ENCODE measurements around the gene TRAF5.

TRAF5 gene

DNA sequence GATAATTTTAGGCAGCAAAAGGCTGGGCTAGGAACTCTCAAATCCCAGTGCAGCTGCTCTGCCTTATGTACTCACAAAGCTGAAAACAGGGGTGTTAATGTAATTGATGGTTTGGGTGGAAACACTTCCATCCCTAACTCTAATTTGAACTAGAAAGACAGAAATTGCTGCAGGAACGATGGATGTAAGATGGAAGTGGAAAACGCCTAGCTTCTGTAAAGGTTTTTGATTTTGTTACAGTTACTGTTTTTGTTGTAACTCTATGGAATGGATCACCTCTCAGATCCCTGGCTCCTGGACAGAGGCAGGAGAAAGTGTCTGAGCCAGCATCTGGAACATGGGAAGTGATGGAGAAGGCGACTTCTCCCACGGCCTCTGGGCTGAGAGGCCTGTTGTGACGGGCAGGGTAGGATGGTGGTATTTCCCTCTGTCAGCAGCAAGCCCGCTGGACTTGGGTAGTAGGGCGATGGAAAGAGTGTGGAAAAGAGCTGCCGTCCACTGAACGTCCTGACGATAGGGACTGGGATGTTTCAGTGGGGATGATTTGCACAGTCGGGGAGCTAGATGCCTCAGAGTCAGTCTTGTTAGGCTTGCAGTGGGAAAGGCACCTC, 1.6 kb downstream of the TRAF5 start:
- DNase-seq (ENCODE audit: low read depth) = no peak

DNA sequence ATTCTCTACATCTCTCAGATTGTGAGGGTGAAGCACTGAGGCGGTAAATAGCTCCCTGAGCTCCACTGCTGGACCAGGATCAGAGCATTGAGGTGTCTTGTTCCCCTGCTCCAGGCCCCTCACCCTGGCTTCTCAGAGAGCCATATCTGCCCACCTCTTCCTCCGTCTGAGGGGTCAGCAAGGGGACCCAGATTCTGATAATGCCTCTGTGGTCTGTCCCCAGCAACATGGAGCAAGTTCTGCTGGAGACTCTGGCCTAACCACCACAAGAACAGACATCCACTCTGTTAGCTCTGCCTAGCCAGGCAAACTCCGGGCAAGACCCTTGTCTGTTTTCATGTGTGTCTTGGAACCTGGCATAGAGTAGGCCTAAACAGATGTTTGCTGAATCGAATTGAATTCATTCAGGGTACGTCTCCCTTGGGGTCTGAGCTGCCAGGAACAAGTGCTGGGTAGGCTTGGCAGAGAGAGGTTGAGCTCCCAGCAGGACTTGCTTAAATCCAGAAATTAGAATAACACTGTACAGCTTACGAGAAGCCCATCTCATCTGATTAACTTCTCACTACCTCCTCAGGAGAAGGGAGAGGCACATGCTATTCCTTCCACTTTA, 2.3 kb downstream of the TRAF5 start:
- no peak for DNase-seq (ENCODE audit: low read depth)

DNA sequence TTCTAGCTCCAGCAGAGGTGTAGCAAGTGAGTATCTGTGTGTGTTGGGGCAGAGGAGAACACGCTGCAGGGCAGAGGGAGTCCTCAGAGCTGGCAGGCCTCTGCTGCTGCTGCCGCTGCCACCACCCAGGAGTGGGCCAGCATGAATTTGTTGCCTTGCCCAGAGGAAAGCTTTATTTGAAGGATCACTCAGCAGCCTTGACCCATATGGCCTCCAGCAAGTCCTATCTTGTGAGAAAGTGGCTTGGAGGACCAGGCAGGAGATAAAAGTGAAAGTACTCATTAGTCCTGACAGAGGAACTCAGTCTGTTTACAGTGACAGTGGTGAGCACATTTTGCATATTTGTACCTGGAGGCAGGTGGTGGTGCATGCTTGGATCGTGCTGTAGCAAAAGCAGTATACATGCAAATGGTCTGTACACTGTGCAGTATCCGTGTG, 3.1 kb downstream of the TRAF5 start:
- DNase-seq (ENCODE audit: low read depth) = no peak

DNA sequence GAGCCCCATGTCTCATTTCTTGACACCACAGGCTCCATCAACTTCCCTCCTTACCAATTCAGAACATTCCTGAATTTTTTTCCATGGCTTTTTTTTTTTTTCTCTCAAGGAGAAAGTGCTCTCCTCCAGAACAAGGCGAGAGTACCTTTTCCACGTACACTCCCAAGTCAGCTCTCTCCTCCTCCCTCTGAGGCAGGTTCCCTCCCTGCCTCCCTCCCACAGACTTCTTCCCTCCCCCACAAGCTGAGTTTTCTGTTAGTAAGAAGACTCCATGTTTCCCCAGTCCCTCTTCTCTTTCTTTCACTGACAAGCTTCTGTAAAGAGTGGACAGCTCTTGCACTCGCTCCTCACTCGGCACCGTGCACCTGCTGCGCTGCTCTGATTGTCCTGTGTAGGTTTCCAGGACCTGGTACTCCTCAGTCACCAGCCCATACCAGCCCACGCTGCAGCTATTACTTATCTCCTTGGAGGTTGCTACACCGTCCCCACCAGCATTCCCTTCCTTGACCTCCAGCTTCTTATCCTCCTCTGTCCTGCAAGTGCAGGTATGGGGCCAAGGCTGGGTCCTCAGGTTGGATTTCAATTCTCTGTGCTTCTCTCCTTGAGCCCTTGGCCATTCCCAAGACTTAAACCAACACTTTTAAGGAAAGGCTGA, 3.8 kb downstream of the TRAF5 start:
- no peak for DNase-seq (ENCODE audit: low read depth)

DNA sequence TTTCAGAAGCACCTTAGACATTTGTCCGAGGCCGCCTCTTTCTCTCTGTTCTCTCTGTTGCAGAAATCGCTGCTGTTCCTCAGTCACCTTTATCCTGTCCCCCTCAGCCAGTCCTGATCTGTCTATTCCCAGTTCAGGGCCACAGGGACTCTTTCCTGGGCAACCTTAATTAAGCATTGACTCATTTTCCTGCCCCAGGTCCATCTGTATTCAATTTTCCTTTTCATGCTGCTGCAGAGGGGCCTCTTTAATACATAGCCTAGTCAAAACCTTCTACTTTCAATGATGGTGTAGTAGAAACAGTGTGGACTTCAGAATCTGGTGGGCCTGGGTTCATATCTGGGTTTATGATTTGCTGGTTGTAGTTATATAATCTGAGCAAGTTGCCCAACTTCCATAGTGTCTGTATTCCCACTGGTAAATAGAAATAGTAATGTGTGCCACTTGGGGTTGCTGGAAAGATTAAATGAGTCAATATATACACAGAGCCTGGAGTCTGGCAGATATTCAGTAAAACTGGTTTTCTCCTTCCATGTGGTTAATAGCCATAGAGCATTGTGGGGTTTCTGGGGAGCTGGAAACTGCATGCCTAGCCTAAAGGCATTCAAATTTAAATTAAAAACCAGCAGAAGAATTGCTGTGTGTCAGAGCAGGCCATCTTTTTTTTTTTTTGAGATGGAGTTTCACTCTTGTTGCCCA, 4.5 kb downstream of the TRAF5 start:
- DNase-seq (ENCODE audit: low read depth) = peak; percentile 26

DNA sequence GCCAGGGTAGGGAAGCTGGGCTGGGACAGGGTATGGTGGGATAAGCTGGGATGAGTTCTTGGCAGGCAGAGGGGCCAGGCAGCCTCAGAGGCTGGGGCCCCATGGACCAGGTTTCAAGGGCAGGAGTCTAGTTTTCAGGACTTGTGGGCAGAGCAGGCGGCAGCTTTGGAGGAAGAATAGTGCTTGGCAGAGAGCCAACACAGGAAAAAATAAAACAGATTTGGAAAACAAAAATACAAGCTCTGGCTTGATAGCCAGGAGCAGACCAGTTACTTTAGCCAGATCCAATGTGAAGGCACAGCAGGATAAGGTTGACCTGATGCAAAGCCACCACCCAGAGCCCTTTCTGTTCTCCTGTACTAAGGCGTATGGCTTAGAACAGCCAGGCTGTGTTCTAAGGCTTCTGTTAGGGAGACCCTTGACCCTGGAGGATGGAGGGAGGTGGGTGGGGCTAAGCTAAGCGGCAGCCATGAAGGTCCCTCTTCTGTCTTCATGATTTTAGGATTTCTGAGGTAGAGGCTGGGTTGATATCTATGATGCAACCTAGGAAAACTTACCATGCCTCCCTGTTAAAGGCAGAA, 5.5 kb downstream of the TRAF5 start:
- DNase-seq (ENCODE audit: low read depth) = no peak

DNA sequence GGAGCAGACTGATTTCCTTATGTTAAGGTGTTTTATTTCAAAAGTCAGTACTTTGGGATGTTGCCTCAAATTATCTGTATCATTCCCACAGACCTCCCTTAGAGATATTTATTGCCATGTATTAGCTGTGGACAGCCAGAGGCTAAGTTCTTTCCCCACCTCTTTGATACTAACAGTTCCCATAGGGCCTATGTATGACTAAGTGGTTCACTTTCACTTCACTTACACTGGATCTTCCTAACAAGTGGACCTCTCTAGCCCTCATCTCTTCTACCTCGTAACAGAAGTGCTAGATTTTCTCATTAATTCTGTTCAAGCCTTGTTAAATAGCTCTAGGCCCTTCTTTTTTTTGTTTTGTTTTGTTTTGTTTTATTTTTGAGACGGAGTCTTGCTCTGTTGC, 6.2 kb downstream of the TRAF5 start:
- DNase-seq (ENCODE audit: low read depth) = no peak

DNA sequence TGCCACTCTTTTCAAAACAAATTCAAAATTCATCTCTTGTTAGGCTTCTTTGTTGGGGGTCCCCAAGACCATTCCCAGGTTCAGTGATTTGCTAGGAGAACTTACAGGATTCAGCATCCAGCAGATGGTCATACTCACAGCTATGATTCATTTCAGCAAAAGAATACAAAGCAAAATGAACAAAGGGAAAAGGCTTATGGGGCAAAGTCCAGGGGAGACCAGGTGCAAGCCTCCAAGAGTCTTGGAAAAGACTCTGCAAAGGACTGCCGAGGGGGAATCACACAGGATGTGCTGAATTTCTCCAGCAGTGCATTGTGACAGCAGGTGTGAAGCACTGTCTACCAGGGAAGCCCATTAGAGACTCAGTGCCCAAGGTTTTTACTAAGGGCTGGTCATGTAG, 7.3 kb downstream of the TRAF5 start:
- no peak for DNase-seq (ENCODE audit: low read depth)

DNA sequence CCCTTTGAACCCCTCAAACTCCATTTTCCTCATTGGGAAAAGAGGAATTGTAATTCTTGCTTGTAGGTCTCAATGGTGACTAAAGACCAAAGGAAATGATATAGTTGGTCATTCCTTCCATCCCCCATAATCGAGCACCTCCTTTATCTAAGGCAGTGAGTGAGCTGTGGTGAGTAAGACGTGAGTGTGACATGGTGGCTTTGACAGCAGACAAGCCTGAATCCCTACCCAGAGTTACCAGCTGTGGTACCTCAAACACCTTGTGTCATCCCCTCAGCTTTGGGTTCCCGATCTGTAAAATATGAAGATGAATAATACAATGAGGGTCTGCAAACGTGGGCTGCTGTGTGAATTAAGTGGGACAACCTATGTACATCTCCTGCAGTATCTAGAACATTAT, 8.4 kb downstream of the TRAF5 start:
- DNase-seq (ENCODE audit: low read depth) = no peak

DNA sequence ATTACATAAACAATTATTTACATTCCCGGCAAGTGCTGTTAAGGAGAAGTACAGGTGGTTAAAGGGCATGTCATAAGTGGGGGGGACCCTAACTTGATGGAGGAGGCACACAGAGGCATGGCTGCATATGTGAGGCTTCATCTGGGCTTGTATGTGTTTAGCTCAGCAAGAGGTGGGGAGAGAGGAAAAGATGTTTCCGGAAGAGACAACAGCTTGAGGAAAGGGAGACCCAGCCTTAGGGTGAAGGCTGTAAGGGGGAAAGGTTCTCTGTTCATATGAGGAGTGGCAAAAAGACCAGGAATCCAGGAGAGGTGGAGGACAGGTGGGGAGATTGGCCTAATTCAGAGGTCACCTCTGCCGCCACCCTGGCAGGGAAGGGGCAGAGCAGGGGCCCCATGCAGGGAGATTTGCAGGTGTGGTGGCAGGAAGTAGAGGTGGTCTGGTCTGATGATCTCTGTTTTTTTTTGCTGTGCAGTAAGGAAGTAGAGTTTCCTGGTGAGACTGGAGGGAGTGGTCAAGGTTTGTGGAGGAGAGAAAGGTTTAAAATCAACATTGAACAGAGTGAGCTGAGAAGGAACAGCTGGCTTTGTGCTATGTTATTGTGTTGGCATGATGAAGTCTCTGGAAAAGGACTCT, 9.0 kb downstream of the TRAF5 start:
- DNase-seq (ENCODE audit: low read depth) = no peak

DNA sequence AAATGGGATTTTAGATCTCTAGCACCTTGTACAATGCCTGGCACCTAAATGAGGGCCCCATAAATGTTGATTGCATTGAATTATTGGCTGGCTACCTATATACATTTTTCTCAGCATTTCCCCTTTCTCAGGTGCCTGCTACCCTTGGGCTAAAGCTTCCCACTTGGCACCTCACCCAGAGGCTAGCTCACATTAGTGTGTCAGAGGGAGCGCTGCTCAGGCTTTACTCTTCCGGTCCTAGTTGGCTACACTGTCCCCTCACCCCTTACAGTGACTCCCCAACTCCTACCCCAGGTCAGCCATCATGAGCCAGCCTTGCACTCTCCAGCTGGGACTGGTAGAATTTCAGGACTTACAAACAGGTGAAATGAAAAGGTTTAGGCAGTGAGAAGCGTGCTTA, 9.5 kb downstream of the TRAF5 start:
- DNase-seq (ENCODE audit: low read depth) = no peak

DNA sequence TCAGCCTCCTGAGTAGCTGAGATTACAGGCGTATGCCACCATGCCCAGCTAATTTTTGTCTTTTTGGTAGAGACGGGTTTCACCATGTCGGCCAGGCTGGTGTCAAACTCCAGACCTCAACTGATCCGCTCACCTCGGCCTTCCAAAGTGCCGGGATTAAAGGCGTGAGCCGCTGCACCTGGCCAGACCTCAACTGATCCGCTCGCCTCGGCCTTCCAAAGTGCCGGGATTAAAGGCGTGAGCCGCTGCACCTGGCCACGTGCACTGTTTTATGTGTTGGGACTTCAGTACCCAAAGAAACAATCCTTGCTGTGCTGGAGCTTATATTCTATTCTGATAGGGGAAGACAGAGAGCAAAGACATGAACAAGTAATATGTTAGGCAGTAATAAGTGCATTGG, 10.1 kb downstream of the TRAF5 start:
- DNase-seq (ENCODE audit: low read depth) = no peak

DNA sequence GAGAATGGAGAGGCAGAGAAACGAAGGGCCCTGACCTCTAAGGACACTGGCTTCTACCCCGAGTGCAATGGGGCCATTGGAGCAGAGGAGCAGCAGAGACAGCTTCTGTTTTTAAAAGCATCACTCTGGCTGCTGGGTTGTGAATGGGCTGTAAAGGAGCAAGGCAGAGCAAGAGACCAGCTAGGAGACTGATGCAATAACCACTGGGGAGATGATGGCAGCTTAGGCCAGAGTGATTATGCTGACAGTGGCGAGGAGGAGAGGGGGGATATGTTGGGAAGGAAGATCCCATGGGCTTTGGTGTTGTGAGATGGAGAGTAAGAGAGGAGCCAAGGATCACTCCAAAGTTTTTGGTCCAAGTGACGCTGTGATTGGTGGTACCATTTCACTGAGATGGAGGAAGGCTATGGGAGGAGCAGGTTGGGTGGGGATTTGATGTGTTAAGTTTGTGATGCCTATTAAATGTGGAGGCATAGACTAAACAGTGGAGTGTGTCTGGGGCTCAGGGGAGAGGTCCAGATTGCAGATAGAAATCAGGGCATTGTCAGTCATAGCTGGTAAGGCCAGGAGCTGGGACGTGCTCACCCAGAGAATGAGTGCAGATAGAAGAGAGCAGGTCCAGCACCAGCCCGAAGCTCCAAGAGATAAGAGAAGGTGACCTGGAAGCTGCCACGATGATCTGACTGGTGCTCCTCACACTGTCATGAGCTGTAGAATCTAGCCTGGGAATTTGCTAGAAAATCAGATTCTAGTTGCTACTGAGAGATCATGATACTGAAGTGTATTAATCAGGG, 11.0 kb downstream of the TRAF5 start:
- no peak for DNase-seq (ENCODE audit: low read depth)

DNA sequence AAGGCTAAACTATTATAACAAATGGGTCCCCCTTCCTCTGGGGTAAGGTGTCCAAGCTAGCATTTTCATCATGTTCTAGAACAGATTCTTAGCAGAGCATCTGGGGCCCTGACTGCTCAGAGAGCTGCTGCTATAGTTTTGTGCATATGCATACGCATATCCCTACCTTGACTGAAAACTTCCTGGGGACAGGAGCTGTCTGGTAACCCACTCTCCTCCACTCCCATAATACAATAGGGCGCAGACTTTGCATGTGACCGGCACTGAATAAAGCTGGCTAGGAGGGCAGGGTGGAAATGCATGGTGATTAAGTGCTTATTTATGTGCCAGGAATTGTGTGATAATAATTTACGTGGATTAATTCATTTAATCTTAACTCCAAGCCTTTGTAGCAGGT, 11.6 kb downstream of the TRAF5 start:
- DNase-seq (ENCODE audit: low read depth) = no peak

DNA sequence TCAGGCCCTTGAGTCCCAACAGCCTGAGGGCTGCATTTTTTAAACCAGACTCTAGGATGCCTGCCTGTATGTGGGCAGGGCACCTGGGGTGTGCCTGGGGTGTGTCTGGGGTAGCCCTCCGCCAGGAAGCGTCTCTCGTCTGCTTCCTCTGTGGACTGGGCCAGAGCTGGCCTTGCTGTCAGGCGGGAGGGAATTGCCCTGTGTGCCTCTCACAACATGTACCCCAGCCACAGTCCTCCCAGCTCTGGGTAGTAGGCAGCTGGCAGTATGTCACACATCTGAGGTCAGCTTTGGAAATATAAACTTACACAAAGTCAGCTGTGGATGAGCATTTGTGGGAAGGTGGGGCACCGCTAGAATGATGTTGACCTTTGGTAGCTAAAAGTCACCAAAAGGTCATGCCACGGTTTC, 13.0 kb downstream of the TRAF5 start:
- no peak for DNase-seq (ENCODE audit: low read depth)

DNA sequence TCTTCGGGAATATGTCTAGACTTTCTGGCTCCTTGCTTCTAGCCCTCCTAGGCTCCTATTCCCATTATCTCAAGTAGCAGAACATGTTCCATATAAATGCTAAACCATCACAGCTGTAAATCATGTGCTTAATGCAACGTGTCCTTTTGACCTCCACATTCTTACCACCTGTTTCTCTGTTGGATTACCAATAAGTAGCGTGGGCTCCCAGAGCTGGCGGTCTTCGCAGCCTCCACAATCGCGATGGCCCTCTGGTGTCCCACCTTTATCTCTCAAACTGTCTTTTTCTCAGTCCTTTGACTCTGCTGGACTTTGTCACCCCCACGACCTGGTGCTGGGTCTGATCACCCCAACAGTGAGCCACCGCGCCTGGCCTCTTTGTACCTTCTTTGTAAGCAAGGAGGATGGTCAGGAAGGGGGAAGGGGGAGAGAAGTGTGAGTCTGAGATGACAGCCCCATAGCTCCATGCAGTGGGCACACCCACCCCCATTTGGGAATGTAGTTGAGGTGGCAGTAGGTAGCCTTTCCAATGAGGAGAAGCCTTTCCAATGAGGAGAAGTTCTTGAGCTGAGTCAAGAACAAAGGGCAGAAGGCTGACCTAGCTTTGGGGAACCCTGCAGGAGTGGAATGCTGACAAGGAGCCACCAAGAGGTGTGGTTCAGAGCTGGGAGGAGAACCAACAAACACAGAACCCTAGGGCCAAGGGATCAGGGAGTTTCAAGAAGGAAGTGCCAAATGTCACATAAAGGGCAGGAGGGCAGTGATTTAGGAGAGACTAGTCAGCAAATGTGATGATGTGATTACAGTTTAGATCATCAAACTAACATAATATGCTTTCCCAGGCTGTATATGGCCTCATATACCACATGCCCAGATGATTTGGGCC, 14.2 kb downstream of the TRAF5 start:
- DNase-seq (ENCODE audit: low read depth) = no peak

DNA sequence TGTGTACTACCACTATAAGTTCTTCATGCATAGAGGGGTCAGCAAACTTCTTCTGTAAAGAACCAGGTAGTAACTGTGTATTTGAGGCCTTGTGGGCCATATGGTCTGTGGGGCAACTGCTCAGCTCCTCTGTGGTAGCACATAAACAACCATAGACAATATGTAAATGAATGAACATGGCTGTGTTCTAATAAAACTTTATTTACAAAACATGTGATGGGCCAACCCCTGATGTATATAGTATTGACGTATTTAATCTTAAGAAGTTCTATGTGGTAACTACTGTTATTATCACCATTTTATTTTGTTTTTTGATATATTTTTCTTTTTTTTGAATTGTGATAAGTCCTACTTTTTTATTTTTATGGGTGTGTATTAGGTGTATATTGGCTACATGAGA, 15.4 kb downstream of the TRAF5 start:
- DNase-seq (ENCODE audit: low read depth) = no peak

DNA sequence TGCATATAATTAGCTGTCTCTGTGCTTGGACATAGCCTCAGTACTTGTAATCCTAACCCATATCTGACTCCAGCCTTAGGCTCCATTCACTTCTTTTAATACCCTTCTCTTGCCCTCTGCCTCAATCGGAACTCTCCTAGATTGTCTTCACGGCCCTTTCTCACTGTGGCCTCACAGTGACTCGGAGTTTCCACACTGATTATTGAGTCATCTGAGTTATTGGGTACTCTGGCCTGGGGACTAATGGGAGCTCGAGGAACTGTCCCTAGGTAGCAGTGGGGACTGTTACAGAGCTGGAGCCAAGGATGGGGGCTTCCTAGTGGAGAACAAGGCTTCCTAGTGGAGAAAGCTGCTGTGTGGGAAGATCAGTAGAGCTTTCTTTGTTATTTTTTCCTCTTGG, 17.0 kb downstream of the TRAF5 start:
- no peak for DNase-seq (ENCODE audit: low read depth)

DNA sequence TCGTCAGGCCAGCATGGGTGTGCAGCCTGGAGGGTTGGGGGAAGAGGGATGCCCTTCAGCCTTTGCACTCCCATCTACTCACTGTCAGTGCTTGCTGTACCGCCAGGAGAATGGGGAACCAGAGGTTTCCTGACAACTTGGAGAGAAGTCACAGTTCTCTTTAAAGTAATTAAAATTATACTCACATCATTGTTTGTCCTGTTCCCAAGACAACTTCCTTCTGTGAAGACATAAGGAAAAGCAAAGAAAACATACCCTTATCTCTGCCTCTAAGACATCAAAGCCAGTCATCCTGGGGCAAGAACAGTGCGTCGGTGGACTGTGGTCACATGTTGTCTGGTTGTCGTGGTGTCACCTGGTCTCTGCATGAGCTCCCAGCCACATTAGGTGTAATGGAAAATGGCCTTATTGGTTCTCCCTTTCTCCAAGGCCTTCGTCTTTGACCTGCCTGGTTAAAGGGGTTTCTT, 17.6 kb downstream of the TRAF5 start:
- DNase-seq (ENCODE audit: low read depth) = no peak

DNA sequence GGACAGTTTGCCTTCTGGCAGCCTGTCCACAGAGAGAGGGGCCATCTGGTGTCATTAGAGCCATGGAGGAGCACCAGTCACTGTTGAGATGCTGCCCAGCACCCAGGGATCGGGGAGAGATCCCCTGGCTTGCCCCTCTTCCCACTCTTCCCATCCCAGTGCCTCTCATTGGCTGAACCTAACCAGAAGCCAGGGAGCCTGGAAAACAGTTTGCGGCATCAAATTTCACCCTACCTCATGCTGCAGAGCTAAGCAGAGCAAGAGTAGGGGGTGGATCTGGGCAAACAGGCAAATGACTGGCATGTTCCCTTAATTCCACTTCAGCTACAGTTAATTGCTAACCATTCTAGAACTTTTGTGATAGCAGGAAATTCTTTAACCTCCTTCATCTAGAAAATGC, 19.1 kb downstream of the TRAF5 start:
- DNase-seq (ENCODE audit: low read depth) = no peak

Data from GM04504 (cell line).